Muscle layer of colon (tissue), 2 donors: Measurements from ENCODE around the gene CA11.

Source experiments
- H3K27ac ChIP-seq: one replicate; pipeline ENCODE4 v1.7.0; 2013; ENCODE audit warnings: low read depth, mild to moderate bottlenecking, low read length, moderate library complexity
- H3K27me3 ChIP-seq, 2 donors: one replicate each; pipeline ENCODE4 v1.7.0; 2013; ENCODE audit warnings: low read length in 2 of 2, mild to moderate bottlenecking in 2 of 2; ENCODE audit not compliant: insufficient read depth in 2 of 2, control insufficient read depth in 1 of 2
- H3K36me3 ChIP-seq: one replicate; pipeline ENCODE4 v1.7.0; 2013; ENCODE audit warnings: mild to moderate bottlenecking, low read length; ENCODE audit not compliant: insufficient read depth
- H3K4me1 ChIP-seq: one replicate; pipeline ENCODE4 v1.7.0; 2013; ENCODE audit warnings: mild to moderate bottlenecking, low read length; ENCODE audit not compliant: insufficient read depth
- H3K4me3 ChIP-seq, 2 donors: one replicate each; pipeline ENCODE4 v1.7.0; 2013; ENCODE audit warnings: low read length in 2 of 2, low read depth in 1 of 2, mild to moderate bottlenecking in 1 of 2, moderate library complexity in 1 of 2
- H3K9ac ChIP-seq: one replicate; pipeline ENCODE4 v1.7.0; 2013; ENCODE audit warnings: low read length
- H3K9me3 ChIP-seq: one replicate; pipeline ENCODE4 v1.7.0; 2013; ENCODE audit warnings: mild to moderate bottlenecking, low read length
- donor health status: abdominal sarcoma.
- donor health status: Adenocarcinoma of cecum.

CA11 gene

GRCh38 chr19:48603001-48603400 lies 43.0 kb downstream of the CA11 start:
- no peak overlapping the region for H3K4me3 ChIP-seq
- no peak overlapping the region for H3K9ac ChIP-seq
- no peak overlapping the region for H3K27ac ChIP-seq
- no peaks in the 10 kb centered on the region for H3K36me3 ChIP-seq
- H3K27me3 ChIP-seq, result no peaks in the 10 kb centered on the region
- no peaks in the 10 kb centered on the region for H3K4me1 ChIP-seq
- no peaks in the 10 kb centered on the region for H3K9me3 ChIP-seq

- H3K27ac ChIP-seq, result no peak overlapping the region
- no peaks in the 10 kb centered on the region for H3K4me1 ChIP-seq
- no peaks in the 10 kb centered on the region for H3K36me3 ChIP-seq
- no peaks in the 10 kb centered on the region for H3K9me3 ChIP-seq
- no peaks in the 10 kb centered on the region for H3K27me3 ChIP-seq
- H3K9ac ChIP-seq, result no peak overlapping the region
- no peak overlapping the region for H3K4me3 ChIP-seq
These were observed 45.1 kb downstream of the CA11 start for GRCh38 chr19:48600679-48601417.

GRCh38 chr19:48598996-48599700 lies 46.8 kb downstream of the CA11 start:
- H3K4me1 ChIP-seq, result no peaks in the 10 kb centered on the region
- no peaks in the 10 kb centered on the region for H3K27me3 ChIP-seq
- no peak overlapping the region for H3K9ac ChIP-seq
- no peaks in the 10 kb centered on the region for H3K9me3 ChIP-seq
- no peaks in the 10 kb centered on the region for H3K36me3 ChIP-seq
- no peak overlapping the region for H3K27ac ChIP-seq
- H3K4me3 ChIP-seq, result no peak overlapping the region

- no peaks in the 10 kb centered on the region for H3K4me1 ChIP-seq
- H3K27ac ChIP-seq, result no peak overlapping the region
- H3K27me3 ChIP-seq, result no peaks in the 10 kb centered on the region
- H3K9me3 ChIP-seq, result no peaks in the 10 kb centered on the region
- no peak overlapping the region for H3K9ac ChIP-seq
- H3K4me3 ChIP-seq, result no peak overlapping the region
- no peaks in the 10 kb centered on the region for H3K36me3 ChIP-seq
These were observed 49.1 kb downstream of the CA11 start for GRCh38 chr19:48596679-48597465.

- no peak overlapping the region for H3K9ac ChIP-seq
- H3K4me1 ChIP-seq, result no peaks in the 10 kb centered on the region
- H3K36me3 ChIP-seq, result no peaks in the 10 kb centered on the region
- no peak overlapping the region for H3K4me3 ChIP-seq
- H3K27me3 ChIP-seq, result no peaks in the 10 kb centered on the region
- H3K27ac ChIP-seq, result no peak overlapping the region
- H3K9me3 ChIP-seq, result no peaks in the 10 kb centered on the region
These were observed 49.8 kb downstream of the CA11 start for GRCh38 chr19:48596237-48596636.

- Histone ChIP-seq H3K9ac (no peak overlapping the region), H3K4me3 (no peak overlapping the region), H3K9me3 (no peaks in the 10 kb centered on the region), H3K36me3 (no peaks in the 10 kb centered on the region), H3K27ac (no peak overlapping the region), H3K27me3 (no peaks in the 10 kb centered on the region), H3K4me1 (no peaks in the 10 kb centered on the region)
These were observed 50.2 kb downstream of the CA11 start for GRCh38 chr19:48595833-48596232.

GRCh38 chr19:48595171-48595570 lies 50.8 kb downstream of the CA11 start:
- Histone ChIP-seq H3K9me3 (no peaks in the 10 kb centered on the region), H3K4me1 (no peaks in the 10 kb centered on the region), H3K27me3 (no peaks in the 10 kb centered on the region), H3K9ac (no peak overlapping the region), H3K4me3 (no peak overlapping the region), H3K27ac (no peak overlapping the region), H3K36me3 (no peaks in the 10 kb centered on the region)

GRCh38 chr19:48591021-48591420 lies 55.0 kb downstream of the CA11 start:
- Histone ChIP-seq H3K27me3 (no peaks in the 10 kb centered on the region), H3K4me3 (no peak overlapping the region), H3K36me3 (no peaks in the 10 kb centered on the region), H3K9me3 (no peaks in the 10 kb centered on the region), H3K4me1 (peaks cover 4% of the 10 kb centered on the region), H3K9ac (no peak overlapping the region), H3K27ac (no peak overlapping the region)

GRCh38 chr19:48588670-48589401 lies 57.2 kb downstream of the CA11 start:
- Histone ChIP-seq H3K27ac (peak overlapping the region; percentile 39), H3K9ac (peak overlapping the region; percentile 33), H3K4me3 (peak overlapping the region; percentile 29 to 55), H3K36me3 (no peaks in the 10 kb centered on the region), H3K9me3 (no peaks in the 10 kb centered on the region), H3K4me1 (peaks cover 8% of the 10 kb centered on the region), H3K27me3 (no peaks in the 10 kb centered on the region)
